Measurements from ENCODE around the gene ARAP1. TPM values are rescaled to one million over a fixed set of nuclear protein-coding genes. Genes with fewer than 3 reads are reported as not detected.

The ARAP1 gene
- total RNA-seq, 1 experiment from 2014 or later = 73.6 TPM

DNA sequence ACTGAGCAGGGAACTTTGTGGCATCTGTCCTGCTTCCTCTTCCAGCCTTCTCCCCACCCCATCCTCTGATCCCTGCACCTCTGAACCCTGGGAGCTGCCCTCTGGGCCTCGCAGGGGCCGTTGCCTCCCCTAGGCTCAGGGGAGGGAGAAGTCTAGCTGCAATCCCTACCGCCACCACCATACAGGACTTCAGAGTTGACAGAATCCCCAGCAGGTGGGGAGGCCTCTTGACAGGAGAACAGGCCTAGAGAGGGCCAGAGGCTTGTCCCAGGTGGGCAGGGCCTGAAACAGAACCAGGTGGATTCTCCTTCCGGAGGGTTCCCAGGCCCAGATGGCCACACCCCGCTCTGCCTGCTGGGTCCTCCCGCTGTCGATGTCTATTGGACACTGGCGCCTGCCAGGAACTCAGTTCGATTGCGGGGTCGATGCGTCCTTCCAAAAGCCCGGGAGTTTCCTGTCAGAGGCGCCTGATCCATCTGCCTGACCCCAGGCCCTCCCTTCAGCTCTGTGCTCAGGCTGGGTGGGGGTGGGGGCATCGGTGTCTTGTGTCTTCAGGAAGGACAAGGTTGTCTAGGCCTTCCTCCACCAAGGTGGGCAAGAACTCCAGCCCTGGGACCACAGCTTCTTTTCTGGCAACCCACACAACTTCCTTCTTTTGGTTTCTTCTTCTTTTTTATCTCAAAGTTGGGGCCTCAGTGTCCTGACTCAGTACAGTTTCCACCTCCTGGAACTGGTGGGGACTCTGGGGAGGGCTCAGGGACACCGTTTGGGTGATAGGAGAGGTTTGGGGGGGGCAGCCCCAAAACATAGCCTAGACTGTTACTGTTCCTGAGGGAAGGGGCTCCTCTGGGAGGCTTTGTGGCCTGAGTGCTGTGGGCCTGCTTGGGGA, 35.3 kb upstream of the ARAP1 start:
- Histone ChIP-seq H3K27me3 (ENCODE audit: control insufficient read depth, insufficient read depth, low read length) (no peaks in the 10 kb centered on the region), H3K4me3 (ENCODE audit: low read depth in 2 of 2, low read length in 2 of 2) (no peak overlapping the region), H3K36me3 (ENCODE audit: control insufficient read depth, insufficient read depth, low read length) (no peaks in the 10 kb centered on the region), H3K27ac (ENCODE audit: low read length) (no peak overlapping the region), H3K4me1 (ENCODE audit: control insufficient read depth, insufficient read depth, low read length) (peaks cover 1% of the 10 kb centered on the region), H3K9me3 (ENCODE audit: control insufficient read depth, insufficient read depth, low read depth, low read length) (no peaks in the 10 kb centered on the region)
- peak; percentile 49; the same call in 1 of the 2 replicates for ATAC-seq
- DNase-seq (ENCODE audit: low read depth, low spot score) = no peak
- POLR2A ChIA-PET = no interaction called here
- BruUV-seq (replicated peaks) = no TSS peak
- TF ChIP-seq TCF7L2 (IDR thresholded peaks at IDR 0.05; ENCODE audit: low read depth, low read length) (no peak), POLR2AphosphoS5 (IDR thresholded peaks at IDR 0.05; ENCODE audit: low read depth, low read length) (no peak), CTCF (IDR thresholded peaks at IDR 0.05) (no peak), SIN3A (IDR thresholded peaks at IDR 0.05; ENCODE audit: borderline replicate concordance, insufficient read depth, low read depth, low read length) (no peak), REST (IDR thresholded peaks at IDR 0.05; ENCODE audit: insufficient read depth in 1 of 2, low read depth in 2 of 2, low read length in 1 of 2) (no peak)
- CTCF ChIA-PET = interaction anchor here (0.6 kb wide), 1 partner anchor 811 kb away, joined by 3 read pairs; no protein-coding TSS in a partner anchor
- in situ Hi-C loops (cut with HindIII; ENCODE audit: low pct_unique_long_range_greater_than_20kb, low sequenced_read_pairs) (no loop called here), intact Hi-C loops (cut with micrococcal nuclease; ENCODE audit: unreplicated experiment) (no loop called here)

- in situ Hi-C loops (cut with HindIII; ENCODE audit: low pct_unique_long_range_greater_than_20kb, low sequenced_read_pairs) (no loop called here), intact Hi-C loops (cut with micrococcal nuclease; ENCODE audit: unreplicated experiment) (no loop called here)
- Histone ChIP-seq H3K36me3 (ENCODE audit: control insufficient read depth, insufficient read depth, low read length) (no peaks in the 10 kb centered on the region), H3K27ac (ENCODE audit: low read length) (no peak overlapping the region), H3K4me1 (ENCODE audit: control insufficient read depth, insufficient read depth, low read length) (peaks cover 5% of the 10 kb centered on the region), H3K27me3 (ENCODE audit: control insufficient read depth, insufficient read depth, low read length) (no peaks in the 10 kb centered on the region), H3K4me3 (ENCODE audit: low read depth in 2 of 2, low read length in 2 of 2) (no peak overlapping the region), H3K9me3 (ENCODE audit: control insufficient read depth, insufficient read depth, low read depth, low read length) (no peaks in the 10 kb centered on the region)
- TF ChIP-seq CTCF (IDR thresholded peaks at IDR 0.05) = no peak
- TF ChIP-seq TCF7L2 (IDR thresholded peaks at IDR 0.05; ENCODE audit: low read depth, low read length) = no peak
- TF ChIP-seq POLR2AphosphoS5 (IDR thresholded peaks at IDR 0.05; ENCODE audit: low read depth, low read length) = no peak
- TF ChIP-seq REST (IDR thresholded peaks at IDR 0.05; ENCODE audit: insufficient read depth in 1 of 2, low read depth in 2 of 2, low read length in 1 of 2) = no peak
- no peak for TF ChIP-seq SIN3A (IDR thresholded peaks at IDR 0.05; ENCODE audit: borderline replicate concordance, insufficient read depth, low read depth, low read length)
- CTCF ChIA-PET = interaction anchor here (0.6 kb wide), 1 partner anchor 812 kb away, joined by 3 read pairs; no protein-coding TSS in a partner anchor
- ATAC-seq (no peak), DNase-seq (ENCODE audit: low read depth, low spot score) (no peak)
- POLR2A ChIA-PET = interaction anchor here (0.5 kb wide), 1 partner anchor 9 kb away, joined by 3 read pairs; no protein-coding TSS in a partner anchor
- BruUV-seq (replicated peaks) = no TSS peak
Measured at GRCh38 chr11:72786305-72787215, 34.4 kb upstream of the ARAP1 start.

All from Panc1 (cell line).